ENCODE results near the gene ACOT7.
"Not testable (repeated sequence)": the region's sequence is repeated elsewhere in the genome, so short reads cannot be mapped to it uniquely, and the experiment has no call there.

Gene ACOT7

DNA sequence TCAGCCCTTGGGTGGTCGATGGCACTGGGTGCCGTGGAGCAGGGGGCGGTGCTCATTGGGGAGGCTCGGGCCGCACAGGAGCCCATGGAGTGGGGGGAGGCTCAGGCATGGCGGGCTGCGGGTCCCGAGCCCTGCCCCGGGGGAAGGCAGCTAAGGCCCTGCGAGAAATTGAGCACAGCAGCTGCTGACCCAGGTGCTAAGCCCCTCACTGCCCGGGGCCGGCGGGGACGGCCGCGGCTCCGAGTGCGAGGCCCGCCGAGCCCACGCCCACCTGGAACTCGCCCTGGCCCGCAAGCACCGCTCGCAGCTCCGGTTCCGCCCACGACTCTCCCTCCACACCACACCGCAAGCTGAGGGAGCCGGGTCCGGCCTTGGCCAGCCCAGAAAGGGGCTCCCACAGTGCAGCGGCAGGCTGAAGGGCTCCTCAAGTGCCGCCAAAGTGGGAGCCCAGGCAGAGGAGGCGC, 2.2 kb upstream of the ACOT7 start:
- not testable (repeated sequence) for DNase-seq

GRCh38 chr1:6395130-6395529, 1.6 kb upstream of the ACOT7 start:
- not testable (repeated sequence) for DNase-seq

DNA sequence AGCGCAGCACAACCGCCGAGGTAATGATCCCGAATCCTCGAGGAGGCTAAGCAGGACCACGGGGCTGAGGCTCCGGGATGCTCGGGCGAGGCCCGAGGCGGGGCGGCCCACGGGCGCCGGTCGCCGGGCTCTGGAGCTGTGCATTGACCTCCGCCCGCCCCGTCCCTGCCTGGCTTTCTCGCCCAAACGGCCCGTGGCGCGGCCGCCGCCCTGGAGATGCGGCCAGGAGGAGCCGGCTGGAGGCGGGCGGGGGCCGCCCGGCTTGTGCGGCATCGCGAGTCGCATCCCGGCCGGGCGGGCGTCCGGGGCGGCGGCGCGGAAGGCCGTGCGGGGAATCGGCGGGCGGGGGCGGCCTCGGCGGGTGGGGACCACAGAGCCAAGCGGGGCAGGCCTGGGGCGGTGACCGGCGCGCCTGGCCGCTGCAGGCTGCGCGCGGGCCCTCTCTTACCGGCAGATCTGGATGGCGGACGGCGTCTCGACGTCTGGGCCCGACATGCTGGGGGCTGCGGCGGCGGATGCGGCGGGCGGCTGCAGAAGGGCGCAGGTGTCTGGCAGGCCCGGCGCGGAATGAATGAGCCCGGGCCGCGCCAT, 663 bp downstream of the ACOT7 start:
- no peak for DNase-seq

GRCh38 chr1:6391951-6392808, 1.4 kb downstream of the ACOT7 start:
- no peak for DNase-seq

GRCh38 chr1:6389971-6390370, 3.6 kb downstream of the ACOT7 start:
- no peak for DNase-seq

- DNase-seq = no peak
Measured at GRCh38 chr1:6386371-6386949, 7.1 kb downstream of the ACOT7 start.

- DNase-seq = no peak
Measured at GRCh38 chr1:6385488-6386191, 7.9 kb downstream of the ACOT7 start.

GRCh38 chr1:6384962-6385361, 8.6 kb downstream of the ACOT7 start:
- DNase-seq = no peak

GRCh38 chr1:6384135-6384534, 9.4 kb downstream of the ACOT7 start:
- no peak for DNase-seq

GRCh38 chr1:6380037-6380436, 13.5 kb downstream of the ACOT7 start:
- DNase-seq = no peak

DNA sequence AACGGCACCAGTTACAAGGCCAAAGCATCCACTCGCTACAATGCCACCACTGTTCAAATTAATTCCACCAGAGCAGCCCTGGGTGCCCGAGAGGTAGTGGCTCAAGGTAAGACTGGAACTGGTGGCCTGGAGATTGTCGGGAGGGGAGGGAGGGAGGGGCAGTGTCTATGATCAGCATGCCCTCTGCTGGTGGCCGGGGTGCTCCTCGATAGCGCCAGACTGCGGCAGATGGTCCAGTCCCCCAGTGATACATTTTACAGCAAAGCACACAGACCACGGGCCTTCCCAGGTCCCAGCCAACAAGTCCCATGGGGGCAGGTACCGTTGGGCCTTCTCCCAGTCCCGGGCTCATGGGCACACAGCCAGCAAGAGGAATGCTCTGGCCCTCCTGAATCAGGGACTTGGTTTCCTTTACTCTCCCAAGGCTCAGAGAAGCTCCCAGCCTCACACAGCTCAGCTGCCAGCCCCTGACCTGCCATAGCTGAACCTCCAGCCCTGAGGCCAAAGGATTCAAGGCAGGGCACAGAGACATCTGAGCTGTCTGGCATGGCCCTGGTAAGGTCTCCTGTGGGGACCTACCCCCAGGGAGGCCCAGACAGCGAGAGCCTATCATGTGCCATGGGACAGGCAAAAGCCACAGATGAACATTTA, 15.3 kb downstream of the ACOT7 start:
- DNase-seq = no peak

DNA sequence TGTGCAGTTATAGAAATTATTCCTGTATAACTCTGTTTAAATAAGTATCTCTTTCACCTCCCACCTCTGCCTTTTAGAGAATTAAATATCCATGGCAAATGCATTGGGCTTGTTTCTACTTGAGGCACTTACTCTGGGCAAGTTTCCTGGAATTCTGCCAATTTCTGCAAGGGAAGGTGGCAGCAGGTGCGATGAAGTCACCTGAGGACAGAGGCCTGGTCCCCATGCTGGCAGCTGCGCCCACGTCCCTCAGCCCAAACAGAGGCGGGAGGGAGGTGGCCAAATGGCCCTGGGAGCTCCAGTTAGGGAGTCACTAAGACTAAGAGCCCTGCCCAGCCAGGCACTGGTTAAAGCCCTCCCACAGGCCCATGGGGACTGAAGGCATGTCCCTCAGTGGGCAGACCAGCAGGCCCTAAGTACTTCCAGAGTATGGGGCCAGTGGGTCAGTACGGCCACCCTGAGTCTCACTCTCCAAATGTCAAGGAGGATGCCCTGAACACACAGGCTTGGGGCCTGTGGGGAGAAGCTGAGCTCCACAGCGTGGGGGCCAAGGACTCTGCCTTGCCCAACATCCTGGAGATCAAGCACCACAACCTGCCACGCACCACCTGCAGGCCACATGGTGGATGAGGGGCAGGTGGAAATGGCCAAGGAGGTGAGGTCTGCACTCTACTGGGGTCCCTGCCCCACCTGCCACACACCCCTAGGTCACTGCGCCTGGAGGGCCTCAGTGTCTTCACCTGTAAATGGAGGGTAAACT, 19.4 kb downstream of the ACOT7 start:
- no peak for DNase-seq

DNA sequence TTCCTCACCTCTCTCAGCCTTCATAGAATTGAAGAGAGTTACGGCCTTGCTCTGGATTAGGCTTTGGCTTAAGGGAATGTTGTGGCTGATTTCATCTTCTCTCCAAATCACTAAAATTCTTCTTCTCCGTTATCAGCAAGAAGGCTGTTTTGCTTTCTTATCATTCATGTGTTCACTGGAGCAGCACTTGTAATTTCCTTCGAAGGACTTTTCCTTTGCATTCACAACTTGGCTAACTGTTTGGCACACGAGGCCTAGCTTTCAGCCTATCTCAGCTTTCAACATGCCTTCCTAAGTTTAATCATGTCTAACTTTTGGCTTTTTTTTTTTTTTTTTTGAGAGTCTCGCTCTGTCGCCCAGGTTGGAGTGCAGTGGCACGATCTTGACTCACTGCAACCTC, 21.3 kb downstream of the ACOT7 start:
- not testable (repeated sequence) for DNase-seq

DNA sequence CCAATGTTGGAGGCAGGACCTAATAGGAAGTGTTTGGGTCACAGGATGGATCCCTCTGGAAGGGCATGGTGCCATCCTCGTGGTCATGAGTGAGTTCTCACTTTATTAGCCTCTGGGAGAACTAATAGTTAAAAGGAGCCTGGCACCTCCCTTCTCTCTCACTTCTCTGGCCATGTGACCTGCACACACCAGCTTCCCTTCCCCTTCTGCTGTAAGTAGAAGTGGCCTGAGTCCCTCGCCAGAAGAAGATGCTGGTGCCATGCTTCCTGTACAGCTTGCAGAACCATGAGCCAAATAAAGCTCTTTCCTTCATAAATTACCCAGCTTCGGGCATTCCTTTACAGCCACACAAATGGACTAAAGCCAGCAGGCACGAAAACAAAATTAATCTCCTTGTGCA, 23.6 kb downstream of the ACOT7 start:
- DNase-seq = no peak

- no peak for DNase-seq
Measured at GRCh38 chr1:6367381-6368012, 26.1 kb downstream of the ACOT7 start.

DNA sequence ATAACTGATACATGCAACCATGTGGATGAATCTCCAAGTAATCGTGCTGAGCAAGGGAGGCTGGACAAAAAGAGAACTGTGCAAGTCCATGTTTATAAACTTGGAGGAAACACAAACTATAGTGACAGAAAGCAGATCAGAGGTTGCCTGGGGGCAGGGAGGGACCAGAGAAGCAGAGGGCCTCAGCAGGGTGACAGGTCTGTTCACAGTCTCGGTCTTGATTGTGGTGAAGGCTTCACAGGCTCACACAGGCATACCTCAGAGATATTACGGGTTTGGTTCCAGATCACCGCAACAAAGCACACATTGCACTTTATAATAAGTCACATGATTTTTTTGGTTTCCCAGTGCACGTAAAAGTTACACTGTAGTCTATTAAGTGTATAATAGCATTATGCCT, 28.5 kb downstream of the ACOT7 start:
- no peak for DNase-seq

- not testable (repeated sequence) for DNase-seq
Measured at GRCh38 chr1:6363085-6363884, 30.3 kb downstream of the ACOT7 start.

DNA sequence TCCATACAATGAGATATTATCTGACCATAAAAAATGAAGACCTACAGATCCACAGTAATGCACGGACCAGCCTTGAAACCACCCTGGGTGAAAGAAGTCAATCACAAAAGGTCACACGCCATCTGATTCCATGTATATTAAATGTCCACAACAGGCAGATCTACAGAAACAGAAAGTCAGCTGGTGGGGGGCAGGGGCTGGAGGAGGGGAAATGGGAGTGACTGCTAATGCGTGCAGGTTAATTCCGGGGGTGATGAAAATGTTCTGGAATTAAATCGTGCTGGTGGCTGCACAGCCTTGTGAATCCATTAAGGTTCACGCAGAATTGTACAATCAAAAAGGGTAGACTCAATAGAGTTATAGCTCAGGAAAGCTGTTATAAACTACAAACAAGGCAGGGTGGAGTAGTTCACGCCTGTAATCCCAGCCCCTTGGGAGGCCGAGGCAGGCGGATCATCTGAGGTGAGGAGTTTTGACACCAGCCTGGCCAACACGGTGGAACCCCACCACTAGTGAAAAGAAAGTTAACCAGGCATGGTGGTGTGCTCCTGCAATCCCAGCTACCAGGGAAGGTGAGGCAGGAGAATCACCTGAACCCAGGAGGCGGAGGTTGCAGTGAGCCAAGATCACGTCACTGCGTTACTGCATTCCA, 32.3 kb downstream of the ACOT7 start:
- DNase-seq = no peak

DNA sequence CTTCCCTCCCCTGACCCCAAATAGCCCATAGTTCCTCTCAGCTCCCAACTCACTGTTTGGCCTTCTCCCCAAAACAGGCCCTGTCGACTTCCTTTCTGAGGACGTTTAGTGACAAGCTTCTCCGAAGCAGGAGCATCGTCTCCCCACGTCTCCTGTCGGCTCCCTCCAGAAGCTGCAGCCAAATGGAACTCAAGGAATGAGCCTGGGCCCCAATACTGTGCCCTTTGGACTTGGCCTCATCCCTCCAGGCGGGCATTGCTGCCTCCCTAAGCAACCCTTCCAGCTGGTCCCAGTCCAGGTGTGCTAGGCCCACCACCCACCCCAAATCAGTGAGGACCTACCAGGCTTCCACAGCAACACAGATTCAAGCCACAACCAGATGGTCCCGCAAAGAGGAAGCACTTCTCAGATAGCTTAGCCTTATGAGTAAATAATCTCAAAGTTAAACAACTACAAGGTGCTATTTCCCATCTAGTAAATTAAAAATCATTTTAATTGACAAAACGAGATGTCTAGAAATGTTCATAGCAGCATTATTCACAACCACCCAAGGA, 33.0 kb downstream of the ACOT7 start:
- DNase-seq = no peak

- DNase-seq = no peak
Measured at GRCh38 chr1:6360117-6360496, 33.5 kb downstream of the ACOT7 start.
